NB4 (cell line): ENCODE measurements around the gene MAD1L1.

Experiments
- DNase-seq: peaks from one replicate; pipeline ENCODE4 v3.0.0; 2010; ENCODE audit warnings: low read depth
- H3K4me3 ChIP-seq: one replicate; pipeline ENCODE4 v1.5.1; 2011; ENCODE audit warnings: mild to moderate bottlenecking, low read depth, low read length, moderate library complexity
- MYC ChIP-seq: IDR thresholded peaks from 2 replicates; pipeline ENCODE4 v1.6.1; 2011; ENCODE audit warnings: low read depth, low read length
- POLR2A ChIP-seq: IDR thresholded peaks from 2 replicates; pipeline ENCODE4 v1.6.1; 2011; ENCODE audit warnings: mild to moderate bottlenecking; ENCODE audit not compliant: insufficient read length; ENCODE audit errors: extremely low read depth
- TF ChIP-seq, protein P1 (sequence below): IDR thresholded peaks from one replicate; pipeline ENCODE4 v1.5.1; 2012; ENCODE audit warnings: low read depth, low read length
- TF ChIP-seq, protein P2 (sequence below): IDR thresholded peaks from 2 replicates; pipeline ENCODE4 v1.6.1; 2011; ENCODE audit warnings: low read depth, low read length

MAD1L1 gene

DNA sequence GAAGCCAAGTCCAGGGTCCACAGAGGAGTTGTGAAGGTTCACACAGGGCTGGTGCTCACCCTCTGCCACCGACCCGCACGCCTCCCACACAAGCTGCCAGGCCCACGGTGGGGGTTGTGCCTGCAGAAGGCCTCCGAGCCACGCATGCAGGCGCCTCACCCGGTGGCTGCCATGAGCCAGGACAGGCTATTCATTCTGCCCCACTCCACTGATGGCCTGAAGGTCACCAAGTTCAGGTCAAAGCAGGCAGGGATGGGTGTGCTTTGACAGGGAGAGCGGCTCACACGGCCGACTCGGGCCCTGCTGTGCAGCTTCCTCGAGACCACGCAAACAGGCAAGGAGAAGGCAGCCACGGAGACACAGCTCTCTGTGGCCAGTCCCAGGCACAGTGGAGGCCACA, 143.9 kb downstream of the MAD1L1 start:
- DNase-seq, result no peak
- no peak overlapping the region for H3K4me3 ChIP-seq
- TF ChIP-seq MYC (no peak), POLR2A (no peak)
- TF ChIP-seq, protein P1, sequence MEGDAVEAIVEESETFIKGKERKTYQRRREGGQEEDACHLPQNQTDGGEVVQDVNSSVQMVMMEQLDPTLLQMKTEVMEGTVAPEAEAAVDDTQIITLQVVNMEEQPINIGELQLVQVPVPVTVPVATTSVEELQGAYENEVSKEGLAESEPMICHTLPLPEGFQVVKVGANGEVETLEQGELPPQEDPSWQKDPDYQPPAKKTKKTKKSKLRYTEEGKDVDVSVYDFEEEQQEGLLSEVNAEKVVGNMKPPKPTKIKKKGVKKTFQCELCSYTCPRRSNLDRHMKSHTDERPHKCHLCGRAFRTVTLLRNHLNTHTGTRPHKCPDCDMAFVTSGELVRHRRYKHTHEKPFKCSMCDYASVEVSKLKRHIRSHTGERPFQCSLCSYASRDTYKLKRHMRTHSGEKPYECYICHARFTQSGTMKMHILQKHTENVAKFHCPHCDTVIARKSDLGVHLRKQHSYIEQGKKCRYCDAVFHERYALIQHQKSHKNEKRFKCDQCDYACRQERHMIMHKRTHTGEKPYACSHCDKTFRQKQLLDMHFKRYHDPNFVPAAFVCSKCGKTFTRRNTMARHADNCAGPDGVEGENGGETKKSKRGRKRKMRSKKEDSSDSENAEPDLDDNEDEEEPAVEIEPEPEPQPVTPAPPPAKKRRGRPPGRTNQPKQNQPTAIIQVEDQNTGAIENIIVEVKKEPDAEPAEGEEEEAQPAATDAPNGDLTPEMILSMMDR, result no peak
- TF ChIP-seq, protein P2, sequence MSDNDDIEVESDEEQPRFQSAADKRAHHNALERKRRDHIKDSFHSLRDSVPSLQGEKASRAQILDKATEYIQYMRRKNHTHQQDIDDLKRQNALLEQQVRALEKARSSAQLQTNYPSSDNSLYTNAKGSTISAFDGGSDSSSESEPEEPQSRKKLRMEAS, result no peak

DNA sequence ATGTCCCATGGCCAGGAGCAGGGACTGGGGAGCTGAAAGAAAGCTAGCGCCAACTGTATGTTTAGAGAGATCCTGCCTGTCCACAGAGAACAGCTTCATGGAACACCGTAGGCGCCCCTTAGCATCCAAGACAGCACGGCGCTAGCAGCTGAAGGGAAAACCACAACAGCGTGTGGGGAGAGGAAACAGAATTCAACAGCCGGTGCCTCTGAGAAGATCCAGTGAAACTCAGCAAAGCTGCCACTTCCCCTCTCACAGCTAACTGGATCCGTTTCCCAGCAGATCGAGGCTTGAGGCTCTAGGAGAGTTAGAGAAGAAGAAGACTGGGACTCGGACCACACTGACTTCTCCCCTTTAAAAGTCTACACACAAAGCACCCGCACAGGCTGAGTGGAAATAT, 145.0 kb downstream of the MAD1L1 start:
- TF ChIP-seq, protein P1, result no peak
- TF ChIP-seq, protein P2, result peak; percentile 76
- TF ChIP-seq MYC (peak; percentile 58), POLR2A (no peak)
- peak; percentile 75 for DNase-seq
- H3K4me3 ChIP-seq, result no peak overlapping the region

DNA sequence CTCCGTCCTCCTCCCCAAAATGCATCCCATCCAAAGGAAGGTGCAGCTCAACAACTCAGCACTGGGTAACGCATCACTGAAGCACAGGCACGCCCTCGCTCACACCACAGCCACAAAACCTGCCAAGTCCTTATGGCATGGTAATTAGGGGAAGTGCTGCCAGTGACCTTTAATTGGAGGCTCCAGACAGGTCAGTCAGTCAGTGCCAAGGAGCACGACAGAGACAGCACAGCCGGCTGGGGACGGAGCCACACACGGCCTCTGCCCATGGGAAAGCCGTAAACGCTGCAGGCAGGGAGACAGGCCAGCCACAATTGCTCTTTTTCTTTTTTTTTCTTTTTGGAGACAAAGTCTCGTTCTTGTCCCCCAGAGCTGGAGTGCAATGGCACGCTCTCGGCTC, 146.5 kb downstream of the MAD1L1 start:
- no peak overlapping the region for H3K4me3 ChIP-seq
- no peak for DNase-seq
- TF ChIP-seq POLR2A (no peak), MYC (no peak)
- TF ChIP-seq, protein P2, result no peak
- TF ChIP-seq, protein P1, result no peak

DNA sequence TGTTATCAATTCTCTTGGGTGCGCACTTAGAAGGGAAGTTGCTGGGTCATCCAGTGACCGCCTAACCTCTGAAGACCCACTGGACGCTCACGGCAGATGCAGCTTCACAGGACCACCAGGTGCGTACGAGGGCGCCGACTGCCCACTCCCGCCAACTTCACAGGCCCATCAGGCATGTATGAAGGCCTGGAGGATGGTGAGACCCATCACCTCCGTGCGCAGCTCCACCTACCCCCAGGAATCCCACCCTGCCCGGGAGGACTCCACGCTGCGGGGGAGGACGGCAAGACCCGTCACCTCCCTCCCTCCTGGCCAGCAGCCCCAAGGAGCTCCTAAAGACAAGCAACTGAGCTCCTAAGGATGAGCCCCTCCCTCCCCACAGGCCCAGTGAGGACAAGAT, 146.9 kb downstream of the MAD1L1 start:
- no peak for DNase-seq
- no peak for TF ChIP-seq POLR2A
- TF ChIP-seq, protein P1, result no peak
- TF ChIP-seq, protein P2, result no peak
- TF ChIP-seq MYC, result no peak
- no peak overlapping the region for H3K4me3 ChIP-seq

DNA sequence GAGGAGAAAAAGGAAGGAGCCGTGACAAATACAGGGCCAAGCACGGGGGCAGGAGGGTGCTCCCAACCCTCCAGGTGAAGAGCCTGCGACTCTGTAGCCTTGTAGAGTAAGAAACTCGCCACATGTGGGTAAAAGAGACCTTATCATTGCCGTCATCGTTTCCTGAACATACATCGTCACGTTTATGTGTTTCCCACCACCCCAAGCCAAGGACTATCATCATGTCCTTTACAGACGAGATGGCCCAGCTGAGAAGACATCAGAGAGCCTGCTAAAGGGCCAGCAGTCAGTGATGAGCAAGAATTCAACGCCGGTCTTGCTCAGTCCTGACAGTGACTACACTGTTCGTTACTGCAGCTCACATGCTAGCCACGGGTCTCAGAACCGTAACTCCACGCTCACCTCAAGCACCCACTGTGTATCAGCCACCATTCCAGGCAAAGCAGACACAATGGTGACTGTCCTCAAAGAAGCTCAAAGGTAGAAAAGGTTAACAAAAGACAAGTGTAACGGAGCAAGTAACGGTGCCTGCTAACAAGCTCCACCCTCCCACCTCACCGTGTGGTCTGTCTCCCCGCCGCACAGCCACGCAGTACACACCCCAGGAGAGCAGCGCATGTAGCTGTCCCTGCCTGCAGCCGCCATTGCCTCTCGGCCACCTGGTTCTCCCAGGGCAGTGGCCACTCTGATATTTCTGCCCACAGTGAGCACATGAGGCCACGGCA, 147.8 kb downstream of the MAD1L1 start:
- no peak overlapping the region for H3K4me3 ChIP-seq
- DNase-seq, result no peak
- TF ChIP-seq MYC, result no peak
- TF ChIP-seq POLR2A, result no peak
- TF ChIP-seq, protein P2, result no peak
- TF ChIP-seq, protein P1, result no peak
